K562 (cell line): ENCODE measurements around the gene GATB. TPM values are rescaled to one million over a fixed set of nuclear protein-coding genes. Genes with fewer than 3 reads are reported as not detected.

Source experiments
- ATAC-seq: fragments of 200-7000 bp; cut with Tn5 transposase; 3 replicates; pipeline ENCODE4 v1.9.1; 2020; ENCODE audit warnings: moderate library complexity
- BruUV-seq: library from RNA; stranded (reverse); fragments of 400-500 nt; replicated peaks from 2 replicates; lab custom pipeline; 2021; lab: Mats Ljungman, UMichigan
- CTCF ChIA-PET: fragments of 300-600 bp; formaldehyde crosslinking; extraction: SDS; loops from one replicate; lab custom pipeline; 2021; ENCODE audit warnings: low intra/inter-chr PET ratio; lab: Yijun Ruan, JAX
- POLR2A ChIA-PET: fragments of 300-600, 350-650 bp; sonication (Branson Sonifier 250); formaldehyde crosslinking; extraction: SDS; loops from one replicate; lab custom pipeline; 2021; ENCODE audit warnings: antibody characterized with exemption, inconsistent platforms; lab: Yijun Ruan, JAX
- DNase-seq, 4 experiments: peaks; one replicate each; pipeline versions ENCODE4 v3.0.0 to v3.0.0-alpha.2; 2011 to 2018; ENCODE audit warnings: low spot score in 3 of 4, mixed read lengths in 3 of 4; ENCODE audit errors: extremely low read depth in 1 of 4
- FAIRE-seq: peaks from 2 replicates; lab custom pipeline; 2011; peaks lifted over from hg19 to GRCh38; lab: Jason Lieb, UNC
- H2AFZ ChIP-seq: 2 replicates; pipeline ENCODE4 v1.6.0; 2011; ENCODE audit warnings: low read depth, low read length, control low read depth, inconsistent platforms
- H3K27ac ChIP-seq: fragments of 200-600 bp; 3 replicates; pipeline ENCODE4 v1.8.0; 2011; ENCODE audit warnings: low read depth, mild to moderate bottlenecking, control low read depth, inconsistent platforms, low read length, moderate library complexity, mixed read lengths; ENCODE audit errors: extremely low read depth
- H3K27me3 ChIP-seq, 2 experiments: fragments of 300-600 bp in 1 of 2; 2 replicates in 1 of 2; 3 replicates in 1 of 2; pipeline versions ENCODE4 v1.6.0 to v1.8.0; 2011; ENCODE audit warnings: inconsistent platforms in 2 of 2, low read length in 2 of 2, mild to moderate bottlenecking in 1 of 2, mixed read lengths in 1 of 2, moderate library complexity in 1 of 2; ENCODE audit not compliant: control insufficient read depth in 2 of 2, insufficient read depth in 2 of 2
- H3K36me3 ChIP-seq: fragments of 300-600 bp; 3 replicates; pipeline ENCODE4 v1.8.0; 2011; ENCODE audit warnings: mild to moderate bottlenecking, low read length, inconsistent platforms; ENCODE audit not compliant: control insufficient read depth, insufficient read depth
- H3K4me1 ChIP-seq, 2 experiments: fragments of 200-600 bp in 1 of 2; replicated peaks in 1 of 2; 2 replicates in 1 of 2; 3 replicates in 1 of 2; pipeline versions ENCODE4 v1.5.1 to v1.8.0; 2011; ENCODE audit warnings: inconsistent platforms in 2 of 2, low read length in 2 of 2, mild to moderate bottlenecking in 1 of 2, mixed read lengths in 1 of 2, moderate library complexity in 1 of 2; ENCODE audit not compliant: control insufficient read depth in 2 of 2, insufficient read depth in 2 of 2
- H3K4me2 ChIP-seq: 2 replicates; pipeline ENCODE4 v1.6.1; 2011; ENCODE audit warnings: low read length, control low read depth, inconsistent platforms, mixed read lengths; ENCODE audit not compliant: insufficient read depth
- H3K4me3 ChIP-seq: fragments of 200-600 bp; sonication (generic), shearing (Covaris generic); 2 replicates; pipeline ENCODE4 v1.5.1; 2016; ENCODE audit warnings: control low read depth, inconsistent platforms
- H3K79me2 ChIP-seq: fragments of 200-600 bp; 3 replicates; pipeline ENCODE4 v1.8.0; 2011; ENCODE audit warnings: low read length, inconsistent platforms; ENCODE audit not compliant: control insufficient read depth, insufficient read depth
- H3K9ac ChIP-seq, 2 experiments: 2 replicates each; pipeline versions ENCODE4 v1.6.0 to v1.6.1; 2011; ENCODE audit warnings: low read depth in 2 of 2, low read length in 2 of 2, control low read depth in 1 of 2, inconsistent platforms in 1 of 2, mild to moderate bottlenecking in 1 of 2, mixed read lengths in 1 of 2; ENCODE audit not compliant: insufficient read depth in 1 of 2
- H3K9me1 ChIP-seq: one replicate; pipeline ENCODE4 v1.6.0; 2011; ENCODE audit warnings: inconsistent platforms, mild to moderate bottlenecking, low read length, moderate library complexity; ENCODE audit not compliant: control insufficient read depth, insufficient read depth
- H3K9me3 ChIP-seq: replicated peaks from 2 replicates; pipeline ENCODE4 v1.5.1; 2011; ENCODE audit warnings: low read depth, low read length, inconsistent platforms; ENCODE audit not compliant: control insufficient read depth, insufficient read depth
- H4K20me1 ChIP-seq: replicated peaks from 2 replicates; pipeline ENCODE4 v1.6.1; 2011; ENCODE audit warnings: low read length, inconsistent platforms, mixed read lengths; ENCODE audit not compliant: control insufficient read depth, insufficient read depth
- ATF7 ChIP-seq: fragments of 450-650 bp; IDR thresholded peaks from 2 replicates; pipeline ENCODE4 v1.7.1; 2014; ENCODE audit warnings: mild to moderate bottlenecking, moderate library complexity
- BDP1 ChIP-seq: IDR thresholded peaks from 3 replicates; pipeline ENCODE4 v1.6.1; 2011; ENCODE audit not compliant: insufficient read length, insufficient read depth
- EGR1 ChIP-seq: fragments of 450-650 bp; conservative IDR thresholded peaks from 2 replicates; pipeline ENCODE4 v1.6.1; 2017; ENCODE audit warnings: mild to moderate bottlenecking
- EP400 ChIP-seq: fragments of 450-650 bp; IDR thresholded peaks from 2 replicates; pipeline ENCODE4 v1.6.1; 2017; ENCODE audit warnings: antibody characterized with exemption, mild to moderate bottlenecking, moderate library complexity
- FOSL1 ChIP-seq: fragments of 200-800 bp; sonication (Bioruptor generic); conservative IDR thresholded peaks from 2 replicates; pipeline ENCODE4 v1.6.1; 2016; ENCODE audit warnings: missing genetic modification characterization, missing compliant biosample characterization
- MIER1 ChIP-seq: fragments of 450-650 bp; IDR thresholded peaks from 2 replicates; pipeline ENCODE4 v1.6.1; 2016; ENCODE audit warnings: antibody characterized with exemption, mild to moderate bottlenecking, low read depth
- PHB2 ChIP-seq: fragments of 450-650 bp; IDR thresholded peaks from 2 replicates; pipeline ENCODE4 v1.6.1; 2017; ENCODE audit warnings: low read depth
- PHF8 ChIP-seq: fragments of 200-600 bp; sonication (generic); IDR thresholded peaks from 2 replicates; pipeline ENCODE4 v1.6.1; 2012; ENCODE audit warnings: mixed run types, mild to moderate bottlenecking, inconsistent platforms, low read length, moderate library complexity, borderline replicate concordance
- RAD21 ChIP-seq, 2 experiments: fragments of 250-450 bp in 1 of 2; fragments of 450-650 bp in 1 of 2; sonication (Bioruptor Pico) in 1 of 2; formaldehyde crosslinking in 1 of 2; IDR thresholded peaks in 1 of 2; conservative IDR thresholded peaks in 1 of 2; 2 replicates each; pipeline versions ENCODE4 v1.4.0 to v1.8.0; 2020 to 2022; ENCODE audit warnings: mild to moderate bottlenecking in 2 of 2, moderate library complexity in 1 of 2
- RNF2 ChIP-seq: sonication (generic); IDR thresholded peaks from 2 replicates; pipeline ENCODE4 v1.6.1; 2016
- SETDB1 ChIP-seq: IDR thresholded peaks from one replicate; pipeline ENCODE4 v1.6.1; 2012; ENCODE audit warnings: low read length, control low read depth, inconsistent platforms
- XRCC3 ChIP-seq: fragments of 450-650 bp; IDR thresholded peaks from 2 replicates; pipeline ENCODE4 v1.6.1; 2017; ENCODE audit warnings: mild to moderate bottlenecking, moderate library complexity
- ZKSCAN3 ChIP-seq: fragments of 250-450 bp; sonication (Bioruptor Pico); IDR thresholded peaks from 2 replicates; pipeline ENCODE4 v1.4.0; 2020
- ZNF212 ChIP-seq: fragments of 450-650 bp; formaldehyde crosslinking; IDR thresholded peaks from 2 replicates; pipeline ENCODE4 v1.4.0; 2020; ENCODE audit warnings: mild to moderate bottlenecking
- ZNF507 ChIP-seq: conservative IDR thresholded peaks from 2 replicates; pipeline ENCODE4 v1.6.1; 2017; ENCODE audit warnings: missing genetic modification characterization, missing compliant biosample characterization
- WGBS: fragments of 100-300 bp; shearing (Covaris generic); methylation state at CpG from one replicate; pipeline ENCODE4 v1.1.6; 2016; ENCODE audit warnings: low coverage, mixed read lengths; ENCODE audit not compliant: insufficient coverage; ENCODE audit errors: missing lambda C conversion rate; 5-methylcytosine and 5-hydroxymethylcytosine counted together
- in situ Hi-C: fragments of 300-500 bp; cut with MboI; formaldehyde crosslinking; loops from 4 replicates; pipeline ENCODE4 v1.15.0; 2018; ENCODE audit warnings: inconsistent platforms, mixed read lengths
- intact Hi-C: fragments of 100-400 bp; cut with micrococcal nuclease; formaldehyde crosslinking; loops from 2 replicates; pipeline ENCODE4 v1.14.2; 2022
- polyA plus RNA-seq, 8 experiments: library from polyadenylated mRNA; depleted of rRNA in 4 of 8; stranded (reverse) in 5 of 8; unstranded in 3 of 8; fragments of >200 nt; fragmentation: Nextera tagmentation in 2 of 8; fragmentation: Illumina TruSeq in 1 of 8; extraction: Ambion mirVana in 2 of 8; extraction: Trizol in 1 of 8; gene quantifications; 2 replicates each; pipeline versions ENCODE4 v1.2.1 to v1.2.3, GENCODE V29; 2011 to 2014; ENCODE audit warnings: inconsistent platforms in 1 of 8, missing spikeins in 1 of 8
- total RNA-seq, 7 experiments: library from RNA; depleted of rRNA in 6 of 7; stranded (reverse); fragments of >200 nt in 6 of 7; fragmentation: Illumina TruSeq in 2 of 7; extraction: Trizol in 2 of 7; gene quantifications; 2 replicates each; pipeline versions ENCODE4 v1.2.1 to v1.2.3, GENCODE V29; 2011 to 2021; ENCODE audit warnings: low replicate concordance in 1 of 7
- TF ChIP-seq, protein P1 (sequence below): fragments of 450-650 bp; IDR thresholded peaks from 2 replicates; pipeline ENCODE4 v1.6.1; 2018; ENCODE audit warnings: mild to moderate bottlenecking, low read depth; ENCODE audit not compliant: partially characterized antibody

Gene GATB
- total and polyA plus RNA-seq, 9 of the 15 experiments (the other 6 are each of a cell fraction or from before 2014, with no cell fraction given), result 15.3 to 31.8 (median 26.2) TPM

DNA sequence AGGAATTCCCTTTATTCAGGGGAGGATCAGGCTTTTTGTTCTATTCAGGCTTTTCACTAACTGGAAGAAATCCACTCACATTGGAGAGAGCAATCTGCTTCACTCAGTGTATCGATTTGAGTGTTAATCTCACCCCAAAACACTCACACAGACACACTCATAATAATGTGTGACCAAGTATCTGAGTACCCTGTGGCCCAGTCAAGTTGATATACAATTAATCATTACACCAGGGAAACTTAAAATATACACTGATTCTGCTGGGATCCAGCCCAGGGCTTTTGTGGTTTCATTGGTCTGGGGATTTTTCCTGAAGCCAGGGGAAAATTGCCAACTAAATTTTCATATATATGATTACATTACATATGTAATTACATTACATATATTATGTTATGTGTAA lies 44.0 kb upstream of the GATB start:
- BruUV-seq, result no TSS peak
- intact Hi-C loops (loop anchor here (10.0 kb wide), 1 partner anchor 160 kb away; no protein-coding TSS in a partner anchor), in situ Hi-C loops (no loop called here)
- no peak for ATAC-seq
- Histone ChIP-seq H3K79me2 (no peaks in the 10 kb centered on the region), H3K27me3 (peaks cover 3 to 13% of the 10 kb centered on the region in 2 experiments), H3K4me3 (no peak overlapping the region), H3K36me3 (no peaks in the 10 kb centered on the region), H3K9me1 (no peaks in the 10 kb centered on the region), H3K4me2 (no peak overlapping the region), H2AFZ (no peak overlapping the region), H4K20me1 (no peaks in the 10 kb centered on the region), H3K4me1 (no peaks in the 10 kb centered on the region), H3K27ac (no peak overlapping the region), H3K9me3 (no peaks in the 10 kb centered on the region), H3K9ac (no peak overlapping the region)
- TF ChIP-seq EGR1 (no peak), EP400 (no peak), XRCC3 (no peak), RAD21 (CRISPR knock-in tag; conservative IDR thresholded peaks at IDR 0.05 in 1 of 2, IDR thresholded peaks at IDR 0.05 in 1 of 2) (no peak), MIER1 (no peak), ZKSCAN3 (no peak), ATF7 (no peak), ZNF212 (CRISPR knock-in tag) (no peak), RNF2 (no peak), PHF8 (no peak), ZNF507 (no peak), SETDB1 (no peak), PHB2 (no peak), FOSL1 (tag) (no peak), BDP1 (no peak)
- TF ChIP-seq, protein P1, sequence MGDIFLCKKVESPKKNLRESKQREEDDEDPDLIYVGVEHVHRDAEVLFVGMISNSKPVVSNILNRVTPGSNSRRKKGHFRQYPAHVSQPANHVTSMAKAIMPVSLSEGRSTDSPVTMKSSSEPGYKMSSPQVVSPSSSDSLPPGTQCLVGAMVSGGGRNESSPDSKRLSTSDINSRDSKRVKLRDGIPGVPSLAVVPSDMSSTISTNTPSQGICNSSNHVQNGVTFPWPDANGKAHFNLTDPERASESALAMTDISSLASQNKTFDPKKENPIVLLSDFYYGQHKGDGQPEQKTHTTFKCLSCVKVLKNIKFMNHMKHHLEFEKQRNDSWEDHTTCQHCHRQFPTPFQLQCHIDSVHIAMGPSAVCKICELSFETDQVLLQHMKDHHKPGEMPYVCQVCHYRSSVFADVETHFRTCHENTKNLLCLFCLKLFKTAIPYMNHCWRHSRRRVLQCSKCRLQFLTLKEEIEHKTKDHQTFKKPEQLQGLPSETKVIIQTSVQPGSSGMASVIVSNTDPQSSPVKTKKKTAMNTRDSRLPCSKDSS, result no peak
- FAIRE-seq, result no peak
- CTCF ChIA-PET, result no interaction called here
- WGBS, result 0% methylated on average over 1 of the region's 1 CpG
- POLR2A ChIA-PET, result no interaction called here
- DNase-seq, result no peak
